GM19099 (cell line): Measurements from ENCODE around the gene OR5AS1.

ENCODE experiments used
- POLR2A ChIP-seq: IDR thresholded peaks from 3 replicates; pipeline ENCODE4 v1.6.1; 2011; ENCODE audit warnings: low read depth; ENCODE audit not compliant: insufficient read length; ENCODE audit errors: extremely low read depth

OR5AS1 gene

DNA sequence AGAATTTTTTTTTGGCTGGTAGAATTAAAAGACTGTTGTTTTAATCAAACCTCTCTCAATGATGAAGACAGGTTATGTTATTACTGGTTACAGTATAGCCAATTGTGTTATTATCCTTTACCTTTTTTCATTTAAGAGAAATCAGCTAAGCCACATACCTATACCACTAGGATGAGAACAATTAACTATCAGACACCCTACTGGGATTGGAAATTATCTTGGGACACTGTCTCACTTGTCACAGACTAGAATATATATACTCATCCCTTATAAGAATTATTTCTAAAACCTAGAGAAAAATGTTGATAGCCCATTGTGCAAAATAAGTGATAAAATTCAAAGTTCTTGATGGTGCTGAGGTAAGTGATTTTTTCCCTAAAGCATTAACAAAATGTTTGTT lies at the start of gene OR5AS1:
TSS of gene OR5AS1 (plus strand) at position 301 of the 400 bp plus-strand sequence. CDS start 2,765 bp downstream, outside the sequence.
- TF ChIP-seq POLR2A = no peak

DNA sequence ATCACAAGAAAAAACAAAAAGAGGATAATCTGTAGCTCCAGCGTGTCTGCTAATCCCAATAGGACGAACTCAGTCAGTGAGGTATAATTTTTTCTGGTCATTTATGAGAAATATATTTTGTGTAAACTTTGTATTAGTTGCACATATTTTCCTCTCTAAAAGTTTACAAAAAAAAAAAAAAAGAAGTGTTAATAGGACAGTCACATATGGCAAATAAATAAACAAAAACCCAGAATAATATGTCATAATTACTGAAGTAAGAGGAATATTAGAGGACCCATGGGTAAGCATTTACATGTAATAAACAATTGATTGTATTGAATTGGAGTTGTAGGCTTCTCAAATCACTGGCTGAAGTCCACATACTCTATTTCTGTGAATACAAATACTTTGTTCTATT lies 32.9 kb upstream of the OR5AS1 start, which contains the start of gene OR5F1:
TSS of gene OR5F1 (minus strand) at position 101 of the 400 bp plus-strand sequence. CDS start at position 101, 0 bp downstream.
- TF ChIP-seq POLR2A = no peak

GRCh38 chr11:56010716-56011115 lies 16.7 kb upstream of the OR5AS1 start:
- no peak for TF ChIP-seq POLR2A

DNA sequence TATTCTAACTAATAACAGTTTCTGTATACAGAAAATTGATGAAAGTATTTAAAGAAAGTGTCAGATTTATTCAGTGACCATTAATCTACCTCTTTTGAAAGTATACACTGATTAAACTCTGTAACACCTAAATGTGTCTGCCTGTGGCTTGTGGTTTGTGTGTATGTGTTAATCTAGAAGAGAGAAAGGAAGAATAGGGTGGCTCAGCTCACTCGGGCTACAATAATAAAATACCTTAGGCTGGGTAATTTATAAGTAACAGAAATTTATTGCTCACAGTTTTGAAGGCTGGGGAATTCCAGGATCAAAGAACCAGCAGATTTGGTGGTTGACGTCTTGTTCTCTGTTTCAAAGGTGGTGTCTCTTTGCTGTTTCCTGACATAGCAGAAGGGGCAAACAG lies 13.6 kb upstream of the OR5AS1 start:
- no peak for TF ChIP-seq POLR2A

GRCh38 chr11:56045538-56045937 lies 18.1 kb downstream of the OR5AS1 start:
- no peak for TF ChIP-seq POLR2A

- TF ChIP-seq POLR2A = no peak
Measured at GRCh38 chr11:56048480-56048879, 21.0 kb downstream of the OR5AS1 start.

DNA sequence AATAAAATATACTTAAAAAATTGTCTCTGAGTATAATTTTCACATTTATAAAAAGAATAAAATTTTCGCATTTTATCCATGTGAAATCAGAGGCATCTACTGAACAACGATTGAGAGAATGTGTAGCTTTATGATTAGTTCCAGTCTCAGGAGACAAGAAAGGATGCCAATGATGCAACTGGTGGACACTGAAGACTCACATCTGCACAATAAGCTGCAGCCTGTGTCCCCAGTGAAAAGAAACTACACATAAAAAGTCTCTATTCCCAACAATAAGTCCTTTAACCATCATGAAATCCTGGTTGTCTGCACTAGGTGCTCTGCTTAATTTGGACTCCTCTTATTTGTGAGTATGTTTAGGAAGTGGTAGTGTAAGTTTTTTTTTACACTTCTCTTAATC lies 22.0 kb downstream of the OR5AS1 start:
- no peak for TF ChIP-seq POLR2A

DNA sequence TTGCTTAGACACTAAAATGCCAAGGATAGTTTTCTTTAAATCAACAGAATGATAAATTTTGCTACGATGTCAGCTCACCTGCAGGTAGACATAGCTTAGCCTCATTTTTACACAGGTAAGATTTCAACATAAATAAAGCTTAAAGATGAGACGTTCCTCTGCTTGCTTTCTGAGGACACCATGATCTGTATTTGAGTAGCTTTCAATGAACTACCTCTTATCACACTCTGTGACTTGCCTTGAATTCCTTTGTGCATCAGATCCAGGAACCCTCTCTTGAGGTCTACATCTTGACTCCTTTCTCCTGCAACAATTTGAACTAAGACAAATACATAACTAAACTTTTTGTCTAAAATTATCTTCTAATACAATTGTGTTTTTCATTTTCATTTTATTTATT lies 39.5 kb downstream of the OR5AS1 start:
- no peak for TF ChIP-seq POLR2A
